ENCODE measurements around the gene CCDC88B. TPM values are rescaled to one million over a fixed set of nuclear protein-coding genes. Genes with fewer than 3 reads are reported as not detected.

Gene CCDC88B
- total and polyA plus RNA-seq, 4 donors: 3.5 to 4.9 (median 4.0) TPM

- no peak overlapping the region for H3K27ac ChIP-seq (ENCODE audit: low read depth in 1 of 2, low read length in 2 of 2)
- H3K4me3 ChIP-seq (ENCODE audit: low read depth in 1 of 3, low read length in 3 of 3): no peak overlapping the region
- no peaks in the 10 kb centered on the region for H3K36me3 ChIP-seq (ENCODE audit: control insufficient read depth in 4 of 4, insufficient read depth in 3 of 4, low read depth in 1 of 4, low read length in 3 of 4)
- no peak overlapping the region for H3K9ac ChIP-seq (ENCODE audit: low read depth in 1 of 2, low read length in 2 of 2)
- DNase-seq (ENCODE audit: low spot score): no peak
- H3K4me1 ChIP-seq (ENCODE audit: control insufficient read depth in 4 of 4, insufficient read depth in 4 of 4, low read length in 3 of 4): peaks cover 0 to 7% (median 2%) of the 10 kb centered on the region in 4 donors
- H3K9me3 ChIP-seq (ENCODE audit: control insufficient read depth in 4 of 4, low read length in 3 of 4): no peaks in the 10 kb centered on the region
- no peaks in the 10 kb centered on the region for H3K27me3 ChIP-seq (ENCODE audit: control insufficient read depth in 4 of 4, insufficient read depth in 4 of 4, low read length in 3 of 4)
- WGBS: 51% methylated on average over 13 of the region's 13 CpGs
- TF ChIP-seq HNF4G (IDR thresholded peaks at IDR 0.05): no peak
- TF ChIP-seq GABPA (IDR thresholded peaks at IDR 0.05 in 1 of 2, conservative IDR thresholded peaks at IDR 0.05 in 1 of 2): no peak
- TF ChIP-seq TAF1 (conservative IDR thresholded peaks at IDR 0.05): no peak
- TF ChIP-seq NR2F2 (IDR thresholded peaks at IDR 0.05): no peak
- no peak for TF ChIP-seq REST (IDR thresholded peaks at IDR 0.05)
- TF ChIP-seq CTCF (IDR thresholded peaks at IDR 0.05; ENCODE audit: low read depth, low read length, missing input control): no peak
- no peak for TF ChIP-seq RAD21 (IDR thresholded peaks at IDR 0.05)
- no peak for TF ChIP-seq ATF3 (IDR thresholded peaks at IDR 0.05)
- TF ChIP-seq EGR1 (IDR thresholded peaks at IDR 0.05; ENCODE audit: low read depth in 2 of 2): no peak
- no peak for TF ChIP-seq RXRA (IDR thresholded peaks at IDR 0.05)
- TF ChIP-seq SP1 (IDR thresholded peaks at IDR 0.05): no peak
- TF ChIP-seq YY1 (IDR thresholded peaks at IDR 0.05): no peak
- TF ChIP-seq JUND (IDR thresholded peaks at IDR 0.05): no peak
- TF ChIP-seq FOXA1 (IDR thresholded peaks at IDR 0.05): no peak
- no peak for TF ChIP-seq ZBTB33 (IDR thresholded peaks at IDR 0.05)
- TF ChIP-seq HNF4A (conservative IDR thresholded peaks at IDR 0.05): no peak
- TF ChIP-seq MAX (IDR thresholded peaks at IDR 0.05): no peak
- TF ChIP-seq FOXA2 (IDR thresholded peaks at IDR 0.05): no peak
Observed at GRCh38 chr11:64395545-64396078, 55.6 kb downstream of the CCDC88B start.

Data from liver (tissue), 9 donors.